Measurements from ENCODE around the gene ABCA4. TPM values are rescaled to one million over a fixed set of nuclear protein-coding genes. Genes with fewer than 3 reads are reported as not detected.

Gene ABCA4
- total and polyA plus RNA-seq, 2 experiments from 2014 or later = 0.53 to 1.4 TPM

DNA sequence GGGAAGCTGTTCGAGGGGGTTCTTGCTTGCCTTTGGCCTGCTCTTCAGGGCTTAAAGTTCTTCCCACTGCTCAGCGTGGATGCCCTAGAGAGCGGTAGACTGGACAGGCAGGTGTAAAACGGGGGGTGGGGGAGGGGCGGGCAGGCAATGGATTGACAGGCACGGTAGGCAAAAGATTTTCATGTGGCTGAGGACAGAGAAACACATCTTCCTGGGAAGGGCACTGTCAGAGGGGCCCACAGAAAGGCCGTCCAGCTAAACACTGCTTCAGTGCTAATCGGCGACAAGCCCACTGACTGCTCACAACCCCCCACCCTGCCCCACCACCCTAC lies 412 bp downstream of the ABCA4 start:
- Histone ChIP-seq H3K36me3 (replicated peaks; ENCODE audit: insufficient read depth, low read depth) (no peaks in the 10 kb centered on the region), H3K4me3 (no peak overlapping the region), H3K4me1 (ENCODE audit: insufficient read depth) (peaks cover 44% of the 10 kb centered on the region), H3K9me3 (ENCODE audit: low read depth) (no peaks in the 10 kb centered on the region), H3K27me3 (no peaks in the 10 kb centered on the region), H4K20me1 (ENCODE audit: insufficient read depth, poor library complexity, severe bottlenecking) (no peaks in the 10 kb centered on the region), H3K27ac (peak overlapping the region; percentile 43), H2AFZ (no peak overlapping the region), H3K9me2 (replicated peaks; ENCODE audit: insufficient read depth) (no peaks in the 10 kb centered on the region), H3K4me2 (no peak overlapping the region), H3K79me2 (no peaks in the 10 kb centered on the region)
- DNase-seq (ENCODE audit: low spot score) = no peak
- WGBS (ENCODE audit: low lambda C conversion rate, missing lambda C conversion rate) = 44% methylated on average over 6 of the region's 9 CpGs
- TF ChIP-seq EZH2phosphoT487 (IDR thresholded peaks at IDR 0.05; ENCODE audit: low read depth, severe bottlenecking, unreplicated experiment) (no peak), EZH2 (IDR thresholded peaks at IDR 0.05; ENCODE audit: borderline replicate concordance) (no peak)
- TF ChIP-seq, protein P1, sequence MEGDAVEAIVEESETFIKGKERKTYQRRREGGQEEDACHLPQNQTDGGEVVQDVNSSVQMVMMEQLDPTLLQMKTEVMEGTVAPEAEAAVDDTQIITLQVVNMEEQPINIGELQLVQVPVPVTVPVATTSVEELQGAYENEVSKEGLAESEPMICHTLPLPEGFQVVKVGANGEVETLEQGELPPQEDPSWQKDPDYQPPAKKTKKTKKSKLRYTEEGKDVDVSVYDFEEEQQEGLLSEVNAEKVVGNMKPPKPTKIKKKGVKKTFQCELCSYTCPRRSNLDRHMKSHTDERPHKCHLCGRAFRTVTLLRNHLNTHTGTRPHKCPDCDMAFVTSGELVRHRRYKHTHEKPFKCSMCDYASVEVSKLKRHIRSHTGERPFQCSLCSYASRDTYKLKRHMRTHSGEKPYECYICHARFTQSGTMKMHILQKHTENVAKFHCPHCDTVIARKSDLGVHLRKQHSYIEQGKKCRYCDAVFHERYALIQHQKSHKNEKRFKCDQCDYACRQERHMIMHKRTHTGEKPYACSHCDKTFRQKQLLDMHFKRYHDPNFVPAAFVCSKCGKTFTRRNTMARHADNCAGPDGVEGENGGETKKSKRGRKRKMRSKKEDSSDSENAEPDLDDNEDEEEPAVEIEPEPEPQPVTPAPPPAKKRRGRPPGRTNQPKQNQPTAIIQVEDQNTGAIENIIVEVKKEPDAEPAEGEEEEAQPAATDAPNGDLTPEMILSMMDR (IDR thresholded peaks at IDR 0.05; ENCODE audit: poor library complexity) = no peak

- no peaks in the 10 kb centered on the region for H3K27me3 ChIP-seq
- H4K20me1 ChIP-seq (ENCODE audit: insufficient read depth, poor library complexity, severe bottlenecking) = no peaks in the 10 kb centered on the region
- H3K79me2 ChIP-seq = no peaks in the 10 kb centered on the region
- H2AFZ ChIP-seq = no peak overlapping the region
- no peaks in the 10 kb centered on the region for H3K9me3 ChIP-seq (ENCODE audit: low read depth)
- H3K4me2 ChIP-seq = no peak overlapping the region
- H3K9me2 ChIP-seq (replicated peaks; ENCODE audit: insufficient read depth) = no peaks in the 10 kb centered on the region
- TF ChIP-seq EZH2 (IDR thresholded peaks at IDR 0.05; ENCODE audit: borderline replicate concordance) = no peak
- TF ChIP-seq, protein P1 (IDR thresholded peaks at IDR 0.05; ENCODE audit: poor library complexity) = no peak
- no peak for TF ChIP-seq EZH2phosphoT487 (IDR thresholded peaks at IDR 0.05; ENCODE audit: low read depth, severe bottlenecking, unreplicated experiment)
- H3K4me3 ChIP-seq = no peak overlapping the region
- no peak for DNase-seq (ENCODE audit: low spot score)
- peak overlapping the region; percentile 43 for H3K27ac ChIP-seq
- H3K36me3 ChIP-seq (replicated peaks; ENCODE audit: insufficient read depth, low read depth) = no peaks in the 10 kb centered on the region
- WGBS (ENCODE audit: low lambda C conversion rate, missing lambda C conversion rate) = 60% methylated on average over 11 of the region's 11 CpGs
- peaks cover 45% of the 10 kb centered on the region for H3K4me1 ChIP-seq (ENCODE audit: insufficient read depth)
These were observed 965 bp downstream of the ABCA4 start for GRCh38 chr1:94119796-94120569.

DNA sequence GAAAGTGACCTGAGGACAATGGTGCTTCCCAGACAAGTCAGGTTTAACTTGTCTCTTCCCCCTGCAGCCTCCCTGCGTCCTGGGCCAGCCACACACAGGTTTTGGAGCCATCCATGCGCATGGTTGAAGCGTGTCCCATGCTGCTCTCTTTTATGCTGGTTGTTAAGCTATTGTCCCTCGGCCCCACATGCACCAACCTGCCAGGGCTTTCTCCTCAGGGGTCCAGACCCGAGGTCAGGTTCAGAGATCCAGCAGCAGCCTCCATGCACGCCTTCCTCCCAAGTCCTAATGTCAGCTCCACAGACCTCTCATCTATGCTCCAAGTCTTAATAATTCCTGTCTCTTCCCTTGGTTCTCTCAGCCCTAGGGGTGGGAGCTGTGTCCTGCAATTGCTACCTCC lies 1.6 kb downstream of the ABCA4 start:
- WGBS (ENCODE audit: low lambda C conversion rate, missing lambda C conversion rate) = 82% methylated on average over 6 of the region's 6 CpGs
- no peaks in the 10 kb centered on the region for H3K27me3 ChIP-seq
- TF ChIP-seq, protein P1 (IDR thresholded peaks at IDR 0.05; ENCODE audit: poor library complexity) = no peak
- TF ChIP-seq EZH2phosphoT487 (IDR thresholded peaks at IDR 0.05; ENCODE audit: low read depth, severe bottlenecking, unreplicated experiment) (no peak), EZH2 (IDR thresholded peaks at IDR 0.05; ENCODE audit: borderline replicate concordance) (no peak)
- no peak overlapping the region for H3K4me2 ChIP-seq
- H3K9me2 ChIP-seq (replicated peaks; ENCODE audit: insufficient read depth) = no peaks in the 10 kb centered on the region
- no peak overlapping the region for H2AFZ ChIP-seq
- H3K4me1 ChIP-seq (ENCODE audit: insufficient read depth) = peaks cover 45% of the 10 kb centered on the region
- H3K36me3 ChIP-seq (replicated peaks; ENCODE audit: insufficient read depth, low read depth) = no peaks in the 10 kb centered on the region
- H3K27ac ChIP-seq = no peak overlapping the region
- H3K4me3 ChIP-seq = no peak overlapping the region
- DNase-seq (ENCODE audit: low spot score) = no peak
- H4K20me1 ChIP-seq (ENCODE audit: insufficient read depth, poor library complexity, severe bottlenecking) = no peaks in the 10 kb centered on the region
- no peaks in the 10 kb centered on the region for H3K79me2 ChIP-seq
- no peaks in the 10 kb centered on the region for H3K9me3 ChIP-seq (ENCODE audit: low read depth)
